Large intestine (tissue), 3 donors: ENCODE data around the gene AP3S2. TPM values are rescaled to one million over a fixed set of nuclear protein-coding genes. Genes with fewer than 3 reads are reported as not detected.
"Not testable (repeated sequence)": the region's sequence is repeated elsewhere in the genome, so short reads cannot be mapped to it uniquely, and the experiment has no call there.

Experiments used
- DNase-seq, 2 donors: peaks; one replicate each; pipeline versions ENCODE4 v3.0.0 to v3.0.0-alpha.2; 2013
- H3K27ac ChIP-seq: one replicate; pipeline ENCODE4 v1.5.1; 2013; ENCODE audit warnings: low read length
- H3K27me3 ChIP-seq: 2 replicates; pipeline ENCODE4 v1.6.1; 2013; ENCODE audit warnings: low read length; ENCODE audit not compliant: control insufficient read depth, insufficient read depth
- H3K36me3 ChIP-seq: 2 replicates; pipeline ENCODE4 v1.6.1; 2013; ENCODE audit warnings: low read length; ENCODE audit not compliant: control insufficient read depth, insufficient read depth
- H3K4me1 ChIP-seq: one replicate; pipeline ENCODE4 v1.6.1; 2013; ENCODE audit warnings: low read length; ENCODE audit not compliant: control insufficient read depth, insufficient read depth
- H3K4me3 ChIP-seq: one replicate; pipeline ENCODE4 v1.5.1; 2013; ENCODE audit warnings: low read length
- H3K9me3 ChIP-seq: one replicate; pipeline ENCODE4 v1.6.1; 2013; ENCODE audit warnings: mild to moderate bottlenecking, low read depth, low read length, moderate library complexity; ENCODE audit not compliant: control insufficient read depth
- WGBS: methylation state at CpG from one replicate; pipeline ENCODE4 v1.1.5; 2013; ENCODE audit warnings: low lambda C conversion rate; ENCODE audit not compliant: insufficient coverage; 5-methylcytosine and 5-hydroxymethylcytosine counted together
- polyA plus RNA-seq: library from polyadenylated mRNA; unstranded; fragments of 120-200 nt; gene quantifications from one replicate; pipeline ENCODE4 v1.2.1, GENCODE V29; 2013

AP3S2 gene
- polyA plus RNA-seq, 1 donor = 26.1 TPM

DNA sequence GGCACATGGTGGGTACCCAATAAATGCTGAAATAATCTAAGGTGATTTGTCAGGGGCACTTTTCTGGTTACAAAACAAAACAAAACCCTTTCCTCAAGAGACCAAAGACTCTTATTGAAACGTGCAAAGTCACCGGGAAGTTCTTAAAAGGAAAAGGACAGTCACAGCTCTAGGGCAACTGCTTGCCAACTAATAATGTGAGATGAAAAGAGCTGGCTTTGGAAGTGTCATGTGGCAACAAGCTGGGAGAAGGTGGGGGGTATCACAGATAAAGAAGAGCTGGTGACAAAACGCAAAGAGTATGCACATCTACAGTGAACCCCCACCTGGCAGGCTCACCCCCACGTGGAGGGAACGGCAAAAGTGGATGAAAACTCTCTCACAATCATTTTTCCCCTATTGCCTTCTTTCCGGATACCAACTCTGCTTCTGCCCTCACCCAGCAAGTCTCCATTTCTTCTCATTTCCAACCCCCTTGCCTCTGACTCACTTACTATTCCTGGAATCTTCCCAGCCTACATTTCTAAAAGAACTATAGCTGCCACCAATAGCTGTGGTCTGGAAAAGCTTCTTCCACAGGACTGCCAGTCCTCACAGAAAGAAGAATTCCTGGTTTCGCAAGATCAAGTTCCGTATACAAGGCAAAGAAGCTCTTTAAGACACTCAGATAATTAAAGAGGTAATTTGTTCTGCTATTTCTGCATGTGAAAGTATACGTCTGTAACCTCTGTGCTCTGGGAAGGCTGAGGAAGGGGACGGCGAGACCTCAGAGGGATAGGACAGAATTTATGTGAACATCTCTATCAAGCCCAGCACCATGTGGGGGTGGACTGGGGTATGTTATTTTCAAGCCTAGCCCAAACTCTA, 57.3 kb downstream of the AP3S2 start:
- Histone ChIP-seq H3K4me1 (no peaks in the 10 kb centered on the region), H3K9me3 (no peaks in the 10 kb centered on the region), H3K36me3 (peaks cover 69% of the 10 kb centered on the region), H3K27ac (no peak overlapping the region), H3K27me3 (no peaks in the 10 kb centered on the region), H3K4me3 (no peak overlapping the region)
- WGBS = 70% methylated on average over 2 of the region's 11 CpGs
- DNase-seq = no peak

DNA sequence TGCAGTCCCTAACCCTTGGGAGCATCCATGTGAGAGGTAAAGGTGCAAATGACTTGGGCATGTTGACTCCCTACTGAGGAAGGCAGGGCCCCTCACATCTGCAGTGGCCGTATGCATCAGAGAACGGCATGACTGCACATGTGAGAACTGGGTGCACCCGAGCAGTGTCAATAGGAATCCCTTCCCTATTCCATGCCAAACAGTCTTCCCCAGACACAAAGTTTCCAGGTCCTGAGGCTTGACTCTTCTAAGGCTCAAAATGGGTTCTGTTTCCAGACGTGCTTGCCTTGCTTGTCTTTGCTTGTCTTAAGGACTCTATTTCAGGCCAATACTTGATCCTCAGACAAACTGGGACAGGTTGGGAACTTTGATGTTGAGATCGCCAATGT, 58.6 kb downstream of the AP3S2 start:
- DNase-seq = no peak
- H3K4me3 ChIP-seq = no peak overlapping the region
- no peaks in the 10 kb centered on the region for H3K9me3 ChIP-seq
- H3K27ac ChIP-seq = no peak overlapping the region
- no peaks in the 10 kb centered on the region for H3K4me1 ChIP-seq
- H3K27me3 ChIP-seq = no peaks in the 10 kb centered on the region
- peaks cover 65% of the 10 kb centered on the region for H3K36me3 ChIP-seq
- WGBS = no CpG with 5 or more reads among the region's 5 CpGs

DNA sequence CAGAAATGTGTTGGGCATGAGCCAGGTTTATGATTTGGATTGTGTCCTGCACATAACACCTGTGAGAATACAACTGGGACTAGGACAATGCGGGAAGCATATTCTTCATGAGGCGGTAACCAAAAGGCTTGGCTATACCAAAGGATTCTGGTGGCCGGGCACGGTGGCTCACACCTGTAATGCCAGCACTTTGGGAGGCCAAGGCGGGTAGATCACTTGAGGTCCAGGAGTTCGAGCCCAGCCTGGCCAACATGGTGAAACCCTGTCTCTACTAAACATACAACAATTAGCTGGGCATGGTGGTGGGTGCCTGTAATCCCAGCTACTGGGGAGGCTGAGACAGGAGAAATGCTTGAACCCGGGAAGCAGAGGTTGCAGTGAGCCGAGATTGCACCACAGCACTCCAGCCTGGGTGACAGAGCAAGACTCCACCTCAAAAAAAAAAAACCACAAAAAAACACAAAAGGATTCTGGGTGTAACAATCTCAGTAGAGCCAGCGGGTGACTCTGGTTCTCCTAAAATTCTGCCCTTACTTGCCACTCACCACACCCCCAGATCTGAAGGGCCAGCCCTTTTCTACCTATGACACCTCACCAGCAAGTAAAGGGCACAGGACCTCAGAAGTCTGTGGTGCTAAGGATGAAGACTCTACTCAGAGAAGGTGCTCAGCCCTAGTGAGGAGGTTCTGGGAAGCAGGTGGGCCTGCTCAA, 59.2 kb downstream of the AP3S2 start:
- not testable (repeated sequence) for H3K9me3 ChIP-seq, H3K4me3 ChIP-seq, DNase-seq, H3K27me3 ChIP-seq, H3K27ac ChIP-seq, H3K4me1 ChIP-seq
- no CpG with 5 or more reads among the region's 9 CpGs for WGBS
- H3K36me3 ChIP-seq = peaks cover 62% of the 10 kb centered on the region

- no peak for DNase-seq
These were observed 59.8 kb downstream of the AP3S2 start for GRCh38 chr15:89833966-89834365.

DNA sequence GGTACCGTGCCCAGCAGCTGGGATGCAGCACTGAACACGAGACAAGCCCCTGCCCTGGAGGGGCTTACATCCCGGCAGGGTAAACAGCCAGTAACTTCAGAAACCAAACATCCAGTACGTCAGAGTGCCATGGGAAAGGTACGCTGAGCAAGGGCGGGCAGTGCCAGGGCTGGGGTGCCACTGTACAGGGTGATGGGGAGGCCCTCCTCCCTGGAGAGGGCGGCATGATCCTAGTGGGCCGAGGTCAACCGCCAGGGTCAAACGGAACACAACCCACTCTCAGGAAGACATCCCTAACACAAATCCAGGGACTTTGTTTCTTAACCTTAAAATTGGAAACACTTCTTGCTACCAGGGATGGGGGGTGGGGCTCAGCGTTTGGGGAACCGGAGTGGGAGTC, 63.2 kb downstream of the AP3S2 start:
- Histone ChIP-seq H3K36me3 (peaks cover 36% of the 10 kb centered on the region), H3K4me3 (no peak overlapping the region), H3K9me3 (no peaks in the 10 kb centered on the region), H3K27ac (no peak overlapping the region), H3K4me1 (peaks cover 21% of the 10 kb centered on the region), H3K27me3 (no peaks in the 10 kb centered on the region)
- no peak for DNase-seq
- no CpG with 5 or more reads among the region's 12 CpGs for WGBS

More at GRCh38 chr15:89833966-89834365, 59.8 kb downstream of the AP3S2 start:
- Histone ChIP-seq H3K9me3 (no peaks in the 10 kb centered on the region), H3K36me3 (peaks cover 62% of the 10 kb centered on the region), H3K27ac (no peak overlapping the region), H3K4me1 (peaks cover 6% of the 10 kb centered on the region), H3K4me3 (no peak overlapping the region), H3K27me3 (no peaks in the 10 kb centered on the region)
- WGBS = no CpG with 5 or more reads among the region's 7 CpGs

GRCh38 chr15:89829616-89830440, 64.0 kb downstream of the AP3S2 start:
- Histone ChIP-seq H3K36me3 (peaks cover 29% of the 10 kb centered on the region), H3K4me1 (peaks cover 21% of the 10 kb centered on the region), H3K27ac (no peak overlapping the region), H3K27me3 (no peaks in the 10 kb centered on the region), H3K9me3 (no peaks in the 10 kb centered on the region), H3K4me3 (no peak overlapping the region)
- 100% methylated on average over 1 of the region's 17 CpGs for WGBS
- DNase-seq = no peak

DNA sequence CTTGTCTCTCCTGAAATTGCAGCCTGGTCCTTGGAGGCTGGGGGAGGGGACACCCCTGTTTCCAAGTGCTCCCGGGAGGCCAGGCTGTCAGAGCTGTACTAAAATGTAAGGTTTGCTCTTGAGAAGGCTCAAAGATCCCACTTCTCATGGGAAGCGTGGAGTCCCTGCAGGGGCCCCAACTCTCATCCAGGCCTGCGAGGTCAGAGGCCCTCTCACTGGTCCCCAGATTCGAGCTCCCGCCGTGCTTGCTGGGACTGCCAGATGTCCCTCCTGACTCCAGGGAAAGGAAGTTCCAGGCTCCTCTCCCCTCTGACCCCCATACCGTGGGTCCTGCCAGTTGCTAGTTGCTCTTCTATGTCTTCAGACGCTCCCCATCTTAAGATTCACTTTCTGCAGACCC, 64.6 kb downstream of the AP3S2 start:
- H3K27me3 ChIP-seq = no peaks in the 10 kb centered on the region
- peaks cover 21% of the 10 kb centered on the region for H3K4me1 ChIP-seq
- no peak for DNase-seq
- H3K4me3 ChIP-seq = no peak overlapping the region
- no CpG with 5 or more reads among the region's 8 CpGs for WGBS
- no peak overlapping the region for H3K27ac ChIP-seq
- no peaks in the 10 kb centered on the region for H3K9me3 ChIP-seq
- peaks cover 23% of the 10 kb centered on the region for H3K36me3 ChIP-seq

DNA sequence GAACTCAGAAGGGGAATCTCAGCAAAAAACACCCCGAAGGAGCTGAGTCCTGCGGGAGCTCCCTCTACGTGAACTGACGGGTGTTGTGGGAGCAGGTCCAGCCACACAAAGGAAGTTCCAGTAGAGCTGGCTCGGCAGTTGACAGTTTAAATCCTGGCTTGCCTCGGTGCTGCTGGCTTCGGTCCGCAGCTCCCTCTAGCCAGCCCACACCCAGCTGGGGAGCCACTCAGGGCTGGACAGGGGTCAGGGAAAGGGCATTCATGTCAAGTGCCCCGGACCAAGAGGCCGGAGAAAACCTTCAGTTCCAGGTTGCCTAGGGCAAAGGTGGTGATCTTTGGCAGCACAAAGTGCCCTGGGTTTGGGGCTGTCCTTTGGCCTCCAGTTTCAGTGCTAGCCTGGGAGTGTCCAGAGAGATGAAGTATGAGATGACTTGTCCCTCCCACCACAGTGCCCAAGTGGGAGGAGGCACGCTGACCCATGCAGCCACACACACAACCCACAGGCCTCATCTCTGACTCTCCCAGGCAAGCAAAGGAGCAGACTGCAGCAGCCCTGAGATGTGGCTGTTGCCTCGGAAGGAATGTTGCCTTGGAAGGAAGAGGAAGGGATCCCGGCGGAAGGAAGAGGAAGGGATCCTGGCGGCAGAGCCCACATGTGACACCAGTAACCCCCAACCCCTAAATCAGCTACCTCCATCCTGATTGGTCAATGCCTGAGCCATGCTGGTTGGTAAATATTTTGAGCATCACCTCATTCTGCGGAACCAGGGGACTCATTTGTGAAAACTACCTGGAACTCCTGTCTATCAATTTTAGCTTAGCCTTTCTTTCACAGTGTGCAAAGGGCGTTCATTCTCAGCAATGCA, 65.3 kb downstream of the AP3S2 start:
- no CpG with 5 or more reads among the region's 17 CpGs for whole genome bisulfite sequencing
- no peak overlapping the region for H3K4me3 ChIP-seq
- no peaks in the 10 kb centered on the region for H3K27me3 ChIP-seq
- peaks cover 16% of the 10 kb centered on the region for H3K36me3 ChIP-seq
- H3K27ac ChIP-seq = peak overlapping the region; percentile 27
- H3K4me1 ChIP-seq = peaks cover 21% of the 10 kb centered on the region
- no peak for DNase-seq
- H3K9me3 ChIP-seq = no peaks in the 10 kb centered on the region

DNA sequence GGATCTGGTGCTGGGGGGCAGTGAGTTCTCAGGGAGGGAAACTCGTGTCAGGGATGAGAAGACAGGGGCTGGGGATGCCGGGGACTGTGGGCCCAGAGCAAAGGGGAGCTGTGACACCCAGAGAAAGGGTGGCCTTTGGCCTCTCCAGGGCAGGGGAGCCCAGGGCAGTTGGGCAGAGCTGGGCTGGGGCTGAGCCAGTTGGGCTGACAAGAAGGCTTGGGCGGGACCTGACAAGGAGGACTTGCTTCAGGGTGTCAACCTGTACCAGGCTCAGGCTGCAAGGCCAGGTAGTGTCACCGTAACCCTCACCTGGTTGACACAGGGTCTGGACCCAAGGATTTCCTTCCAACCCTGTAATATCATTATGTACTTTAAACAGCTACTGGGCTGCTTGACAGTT, 66.0 kb downstream of the AP3S2 start:
- Histone ChIP-seq H3K27me3 (no peaks in the 10 kb centered on the region), H3K9me3 (no peaks in the 10 kb centered on the region), H3K4me3 (no peak overlapping the region), H3K4me1 (peaks cover 21% of the 10 kb centered on the region), H3K27ac (no peak overlapping the region), H3K36me3 (peaks cover 10% of the 10 kb centered on the region)
- DNase-seq = no peak
- WGBS = 33% methylated on average over 1 of the region's 4 CpGs
